ENCODE measurements around the gene B3GALT6.
A peak's percentile ranks its signal among the peaks of the same experiment; 100 is the strongest.

The B3GALT6 gene

DNA sequence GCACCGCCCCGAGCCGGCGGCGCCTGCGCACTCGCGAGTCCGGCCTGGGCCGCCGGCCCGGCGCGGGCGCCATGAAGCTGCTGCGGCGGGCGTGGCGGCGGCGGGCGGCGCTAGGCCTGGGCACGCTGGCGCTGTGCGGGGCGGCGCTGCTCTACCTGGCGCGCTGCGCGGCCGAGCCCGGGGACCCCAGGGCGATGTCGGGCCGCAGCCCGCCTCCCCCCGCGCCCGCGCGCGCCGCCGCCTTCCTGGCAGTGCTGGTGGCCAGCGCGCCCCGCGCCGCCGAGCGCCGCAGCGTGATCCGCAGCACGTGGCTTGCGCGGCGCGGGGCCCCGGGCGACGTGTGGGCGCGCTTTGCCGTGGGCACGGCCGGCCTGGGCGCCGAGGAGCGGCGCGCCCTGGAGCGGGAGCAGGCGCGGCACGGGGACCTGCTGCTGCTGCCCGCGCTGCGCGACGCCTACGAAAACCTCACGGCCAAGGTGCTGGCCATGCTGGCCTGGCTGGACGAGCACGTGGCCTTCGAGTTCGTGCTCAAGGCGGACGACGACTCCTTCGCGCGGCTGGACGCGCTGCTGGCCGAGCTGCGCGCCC lies at the start of gene B3GALT6:
Gene B3GALT6, plus strand, starts transcription at position 30 of the 588 bp plus-strand sequence. Its CDS starts 42 bp downstream, at position 72.
- no peak; the same call in 2 of the 3 replicates for ATAC-seq (ENCODE audit: low read depth)
- Histone ChIP-seq H3K27ac (ENCODE audit: poor library complexity, severe bottlenecking) (peak within 1 kb of the TSS; percentile 63), H3K36me3 (ENCODE audit: low read depth) (peaks cover 28% of the 10 kb centered on the region), H3K9me3 (ENCODE audit: severe bottlenecking) (no peaks in the 10 kb centered on the region), H3K4me1 (ENCODE audit: insufficient read depth, poor library complexity, severe bottlenecking) (no peaks in the 10 kb centered on the region), H3K27me3 (ENCODE audit: insufficient read depth, poor library complexity, severe bottlenecking) (no peaks in the 10 kb centered on the region), H3K4me3 (ENCODE audit: severe bottlenecking) (peak within 1 kb of the TSS; percentile 90)
- DNase-seq (ENCODE audit: low spot score), result no peak
- TF ChIP-seq, protein P1, sequence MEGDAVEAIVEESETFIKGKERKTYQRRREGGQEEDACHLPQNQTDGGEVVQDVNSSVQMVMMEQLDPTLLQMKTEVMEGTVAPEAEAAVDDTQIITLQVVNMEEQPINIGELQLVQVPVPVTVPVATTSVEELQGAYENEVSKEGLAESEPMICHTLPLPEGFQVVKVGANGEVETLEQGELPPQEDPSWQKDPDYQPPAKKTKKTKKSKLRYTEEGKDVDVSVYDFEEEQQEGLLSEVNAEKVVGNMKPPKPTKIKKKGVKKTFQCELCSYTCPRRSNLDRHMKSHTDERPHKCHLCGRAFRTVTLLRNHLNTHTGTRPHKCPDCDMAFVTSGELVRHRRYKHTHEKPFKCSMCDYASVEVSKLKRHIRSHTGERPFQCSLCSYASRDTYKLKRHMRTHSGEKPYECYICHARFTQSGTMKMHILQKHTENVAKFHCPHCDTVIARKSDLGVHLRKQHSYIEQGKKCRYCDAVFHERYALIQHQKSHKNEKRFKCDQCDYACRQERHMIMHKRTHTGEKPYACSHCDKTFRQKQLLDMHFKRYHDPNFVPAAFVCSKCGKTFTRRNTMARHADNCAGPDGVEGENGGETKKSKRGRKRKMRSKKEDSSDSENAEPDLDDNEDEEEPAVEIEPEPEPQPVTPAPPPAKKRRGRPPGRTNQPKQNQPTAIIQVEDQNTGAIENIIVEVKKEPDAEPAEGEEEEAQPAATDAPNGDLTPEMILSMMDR (IDR thresholded peaks at IDR 0.05; ENCODE audit: poor library complexity, severe bottlenecking), result no peak

DNA sequence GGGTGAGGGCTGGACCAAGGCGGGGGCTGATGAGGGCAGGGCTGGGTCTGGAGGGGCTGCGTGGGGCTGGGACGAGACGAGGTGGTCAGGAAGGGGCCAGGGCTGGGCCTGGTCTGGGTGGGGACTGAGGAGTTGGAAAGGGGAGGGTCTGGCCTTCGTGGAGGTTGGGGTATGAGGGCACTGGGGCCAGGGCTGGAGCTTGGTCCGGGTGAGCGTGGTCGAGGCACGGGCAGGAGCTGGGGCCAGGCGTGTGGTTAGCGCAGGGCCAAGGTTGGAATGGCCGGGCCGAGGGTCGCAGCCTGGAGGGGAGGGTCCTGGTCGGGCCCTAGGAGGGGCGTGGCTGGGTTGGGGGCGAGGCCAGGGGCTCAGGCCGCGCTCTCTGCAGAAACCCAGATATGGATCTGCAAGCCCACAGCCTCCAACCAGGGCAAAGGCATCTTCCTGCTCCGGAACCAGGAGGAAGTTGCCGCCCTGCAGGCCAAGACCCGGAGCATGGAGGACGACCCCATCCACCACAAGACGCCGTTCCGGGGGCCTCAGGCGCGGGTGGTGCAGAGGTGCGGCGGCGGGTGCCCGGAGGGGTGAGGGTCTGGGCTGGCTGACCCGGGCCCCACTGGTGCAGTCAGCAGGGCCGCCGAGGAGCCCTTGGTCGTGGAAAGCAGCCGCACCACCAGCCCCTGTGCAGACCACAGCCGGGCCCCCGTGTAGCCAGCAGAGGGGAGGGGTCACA lies 49.4 kb upstream of the B3GALT6 start:
- ATAC-seq (ENCODE audit: low read depth) (no peak), DNase-seq (ENCODE audit: low spot score) (peak; percentile 53)
- no peaks in the 10 kb centered on the region for H3K36me3 ChIP-seq (ENCODE audit: low read depth)
- H3K9me3 ChIP-seq (ENCODE audit: severe bottlenecking), result no peaks in the 10 kb centered on the region
- H3K4me3 ChIP-seq (ENCODE audit: severe bottlenecking), result no peak overlapping the region
- no peak overlapping the region for H3K27ac ChIP-seq (ENCODE audit: poor library complexity, severe bottlenecking)
- no peaks in the 10 kb centered on the region for H3K4me1 ChIP-seq (ENCODE audit: insufficient read depth, poor library complexity, severe bottlenecking)
- TF ChIP-seq, protein P1 (IDR thresholded peaks at IDR 0.05; ENCODE audit: poor library complexity, severe bottlenecking), result no peak
- no peaks in the 10 kb centered on the region for H3K27me3 ChIP-seq (ENCODE audit: insufficient read depth, poor library complexity, severe bottlenecking)

DNA sequence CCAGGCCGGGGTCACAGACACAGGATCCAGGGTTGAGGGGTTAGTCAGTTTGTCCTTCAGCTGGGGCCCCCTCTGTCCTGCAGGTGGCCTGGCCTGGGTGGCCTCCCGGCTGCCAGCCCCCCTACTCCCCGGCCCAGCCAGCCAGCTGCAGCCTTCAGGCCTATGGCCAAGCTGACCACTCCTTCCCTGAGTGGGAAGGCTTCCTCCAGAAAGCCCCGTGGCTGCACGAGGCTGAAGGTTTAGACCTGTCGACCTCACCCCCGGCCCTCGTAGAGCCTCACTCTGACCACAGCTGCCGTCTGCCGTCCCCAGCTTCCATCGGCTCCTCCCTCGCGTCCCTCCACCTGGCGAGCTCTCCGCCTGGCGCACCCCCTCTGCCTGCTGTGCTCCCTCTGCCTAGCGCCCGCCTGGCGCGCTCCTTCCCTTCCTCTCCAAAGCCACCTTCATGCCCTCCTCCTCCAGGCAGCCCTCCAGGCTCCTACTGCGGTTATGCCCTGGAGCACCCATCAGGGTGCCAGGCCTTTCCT lies 48.8 kb upstream of the B3GALT6 start:
- H3K27ac ChIP-seq (ENCODE audit: poor library complexity, severe bottlenecking), result no peak overlapping the region
- no peaks in the 10 kb centered on the region for H3K27me3 ChIP-seq (ENCODE audit: insufficient read depth, poor library complexity, severe bottlenecking)
- H3K9me3 ChIP-seq (ENCODE audit: severe bottlenecking), result no peaks in the 10 kb centered on the region
- H3K4me1 ChIP-seq (ENCODE audit: insufficient read depth, poor library complexity, severe bottlenecking), result no peaks in the 10 kb centered on the region
- TF ChIP-seq, protein P1 (IDR thresholded peaks at IDR 0.05; ENCODE audit: poor library complexity, severe bottlenecking), result no peak
- peak; percentile 67 for DNase-seq (ENCODE audit: low spot score)
- no peaks in the 10 kb centered on the region for H3K36me3 ChIP-seq (ENCODE audit: low read depth)
- H3K4me3 ChIP-seq (ENCODE audit: severe bottlenecking), result no peak overlapping the region
- ATAC-seq (ENCODE audit: low read depth), result no peak

DNA sequence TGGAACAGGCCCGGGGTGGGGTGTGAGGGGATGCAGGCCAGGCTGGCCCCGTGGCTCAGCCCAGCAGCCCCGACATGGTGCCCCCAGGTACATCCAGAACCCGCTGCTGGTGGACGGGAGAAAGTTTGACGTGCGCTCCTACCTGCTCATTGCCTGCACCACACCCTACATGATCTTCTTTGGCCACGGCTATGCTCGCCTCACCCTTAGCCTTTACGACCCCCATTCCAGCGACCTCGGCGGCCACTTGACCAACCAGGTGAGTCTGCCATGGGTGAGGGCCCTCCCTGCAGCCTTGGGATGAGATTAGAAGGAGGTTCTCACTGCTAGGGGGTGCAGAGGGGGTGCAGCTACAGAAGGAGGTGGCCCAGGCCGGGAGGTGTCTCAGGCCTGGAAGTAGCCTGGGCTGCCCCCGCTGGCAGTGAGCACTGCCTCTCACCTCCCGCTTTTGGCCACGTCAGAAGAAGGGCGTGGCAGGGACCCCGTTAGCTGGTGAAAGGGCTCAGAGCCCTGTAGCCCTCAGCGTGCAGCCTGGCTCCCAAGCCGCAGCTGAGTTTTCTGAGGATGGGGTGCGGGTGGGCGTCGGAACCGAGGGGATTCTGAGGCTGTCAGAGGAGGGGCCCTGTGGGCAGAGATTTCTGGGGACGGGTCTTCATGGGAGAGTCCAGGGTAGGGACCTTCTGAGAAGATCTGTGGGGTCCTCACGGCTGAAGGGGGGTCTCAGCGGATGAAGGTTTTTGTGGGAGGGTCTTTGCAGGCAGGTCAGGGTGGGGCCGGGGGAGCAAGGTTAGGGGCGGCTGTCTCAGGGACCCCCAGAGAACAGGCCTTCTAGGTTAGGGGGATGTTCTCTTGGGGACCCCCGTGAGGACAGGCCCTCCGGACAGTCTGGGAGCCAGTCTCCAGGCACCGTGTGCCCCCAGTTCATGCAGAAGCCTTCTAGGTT lies 47.9 kb upstream of the B3GALT6 start:
- H3K27me3 ChIP-seq (ENCODE audit: insufficient read depth, poor library complexity, severe bottlenecking), result no peaks in the 10 kb centered on the region
- TF ChIP-seq, protein P1 (IDR thresholded peaks at IDR 0.05; ENCODE audit: poor library complexity, severe bottlenecking), result no peak
- H3K27ac ChIP-seq (ENCODE audit: poor library complexity, severe bottlenecking), result no peak overlapping the region
- DNase-seq (ENCODE audit: low spot score), result no peak
- H3K36me3 ChIP-seq (ENCODE audit: low read depth), result no peaks in the 10 kb centered on the region
- no peak overlapping the region for H3K4me3 ChIP-seq (ENCODE audit: severe bottlenecking)
- no peaks in the 10 kb centered on the region for H3K4me1 ChIP-seq (ENCODE audit: insufficient read depth, poor library complexity, severe bottlenecking)
- no peak for ATAC-seq (ENCODE audit: low read depth)
- H3K9me3 ChIP-seq (ENCODE audit: severe bottlenecking), result no peaks in the 10 kb centered on the region

All from RWPE2 (cell line).